Measurements from ENCODE around the gene RAMP1. TPM values are rescaled to one million over a fixed set of nuclear protein-coding genes. Genes with fewer than 3 reads are reported as not detected.
A peak's percentile ranks its signal among the peaks of the same experiment; 100 is the strongest.

RAMP1 gene
- polyA plus RNA-seq, 1 donor: 76.1 TPM

DNA sequence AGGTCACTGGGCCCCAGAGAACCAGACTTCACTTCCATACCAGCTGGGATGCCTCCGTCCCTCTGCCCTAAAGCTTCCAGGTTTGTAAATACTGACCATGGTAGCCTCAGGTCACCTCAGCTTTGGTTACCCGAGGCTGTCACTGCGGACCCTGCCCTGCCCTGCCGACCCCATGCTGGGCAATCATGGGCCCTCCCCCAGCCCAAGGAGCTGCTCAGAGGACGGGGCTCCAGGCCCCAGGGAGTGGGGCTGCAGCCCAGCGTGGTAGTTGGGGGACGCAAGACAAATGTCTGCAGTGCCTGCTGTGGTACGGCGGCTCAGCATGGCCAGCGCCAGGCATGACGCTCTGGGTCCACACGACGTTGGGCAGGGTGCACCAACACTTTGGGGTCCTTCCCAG lies 25.3 kb downstream of the RAMP1 start:
- Histone ChIP-seq H3K9me3 (ENCODE audit: control insufficient read depth, low read depth, low read length) (no peaks in the 10 kb centered on the region), H3K4me3 (ENCODE audit: low read length) (no peak overlapping the region), H3K4me1 (ENCODE audit: control insufficient read depth, insufficient read depth, low read length) (peaks cover 9% of the 10 kb centered on the region), H3K36me3 (ENCODE audit: control insufficient read depth, insufficient read depth, low read length) (peaks cover 23% of the 10 kb centered on the region), H3K27me3 (ENCODE audit: control insufficient read depth, insufficient read depth, low read length) (no peaks in the 10 kb centered on the region), H3K27ac (ENCODE audit: low read length) (peak overlapping the region; percentile 40)
- no peak for DNase-seq
- no CpG with 5 or more reads among the region's 13 CpGs for WGBS (ENCODE audit: insufficient coverage, low lambda C conversion rate)

DNA sequence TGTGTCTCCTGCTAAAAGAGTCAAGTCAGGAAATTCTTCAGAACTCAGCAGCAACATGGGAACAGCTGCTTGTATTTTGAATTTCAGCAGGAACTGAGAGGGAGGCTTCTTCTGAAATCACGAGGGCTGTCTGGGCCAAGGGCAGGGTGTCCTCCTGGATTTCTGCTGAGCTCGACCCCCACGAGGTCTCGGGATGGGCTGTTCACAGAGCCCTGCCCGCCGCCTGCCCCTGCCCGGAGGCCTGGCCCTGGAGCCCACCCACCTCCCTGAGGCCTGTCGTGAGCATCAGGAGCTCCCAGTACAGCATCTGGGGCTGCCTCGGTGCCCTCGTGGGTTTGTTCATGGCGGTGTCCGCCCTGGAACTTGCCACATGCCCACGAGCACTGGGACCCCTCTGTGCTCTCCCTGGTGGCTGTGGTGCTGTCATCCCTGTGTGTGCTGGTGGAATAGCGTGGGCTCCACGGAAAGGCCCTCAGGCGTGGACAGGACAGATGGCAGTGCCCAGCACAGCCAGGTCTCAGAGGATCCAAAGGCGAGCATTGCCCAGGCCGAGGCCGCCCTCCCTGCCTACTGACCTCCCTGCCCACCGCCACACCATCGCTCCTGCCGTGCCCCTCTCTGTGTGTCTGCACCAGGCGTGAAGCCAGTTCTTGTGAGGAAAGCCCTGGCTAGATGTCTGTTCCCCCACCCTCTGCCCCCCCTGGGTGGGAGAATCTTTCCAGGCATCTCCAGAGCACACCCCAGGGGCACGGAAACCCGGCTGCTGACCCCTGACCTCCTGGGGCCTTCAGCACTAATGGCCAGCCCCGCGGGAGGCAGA lies 25.9 kb downstream of the RAMP1 start:
- peaks cover 9% of the 10 kb centered on the region for H3K4me1 ChIP-seq (ENCODE audit: control insufficient read depth, insufficient read depth, low read length)
- peak overlapping the region; percentile 40 for H3K27ac ChIP-seq (ENCODE audit: low read length)
- peaks cover 23% of the 10 kb centered on the region for H3K36me3 ChIP-seq (ENCODE audit: control insufficient read depth, insufficient read depth, low read length)
- no peak overlapping the region for H3K4me3 ChIP-seq (ENCODE audit: low read length)
- no peaks in the 10 kb centered on the region for H3K27me3 ChIP-seq (ENCODE audit: control insufficient read depth, insufficient read depth, low read length)
- no peak for DNase-seq
- no peaks in the 10 kb centered on the region for H3K9me3 ChIP-seq (ENCODE audit: control insufficient read depth, low read depth, low read length)
- WGBS (ENCODE audit: insufficient coverage, low lambda C conversion rate): no CpG with 5 or more reads among the region's 27 CpGs

DNA sequence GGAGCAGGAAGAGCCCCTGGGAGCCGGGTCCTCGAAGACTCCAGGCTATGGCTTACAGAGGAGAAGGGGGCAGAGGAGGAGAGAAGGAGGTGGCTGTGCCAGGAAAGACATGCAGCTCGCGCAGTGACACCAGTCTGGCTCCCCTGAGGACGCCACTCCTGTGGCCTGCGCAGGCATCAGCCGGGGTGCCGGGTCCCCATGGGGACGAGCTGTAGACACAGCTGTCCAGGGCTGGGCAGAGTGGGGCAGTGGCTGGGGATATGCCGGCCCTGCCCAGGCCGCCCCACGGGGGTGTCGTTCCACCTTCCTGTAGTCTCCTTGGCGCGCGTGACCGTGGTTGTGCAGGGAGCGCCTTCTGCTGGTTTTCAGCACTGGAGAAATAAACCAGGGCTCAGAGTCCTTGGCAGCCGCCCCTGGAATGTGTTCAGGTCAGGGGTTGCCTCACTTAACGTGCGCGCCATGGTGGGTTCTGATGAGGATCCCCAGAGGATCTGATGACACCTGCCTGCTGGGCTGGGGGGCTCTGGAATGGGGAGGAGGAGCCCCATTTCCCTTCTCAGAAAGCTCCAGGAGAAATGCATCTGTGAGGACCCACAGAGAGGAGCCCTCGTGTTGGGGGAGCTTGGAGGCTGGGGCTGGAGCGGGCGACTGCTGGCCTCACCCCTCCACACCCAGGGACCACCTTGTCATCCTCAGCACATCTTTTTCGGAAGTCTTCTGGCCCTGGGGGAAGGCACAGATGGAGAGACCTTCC lies 26.7 kb downstream of the RAMP1 start:
- WGBS (ENCODE audit: insufficient coverage, low lambda C conversion rate): no CpG with 5 or more reads among the region's 26 CpGs
- no peaks in the 10 kb centered on the region for H3K9me3 ChIP-seq (ENCODE audit: control insufficient read depth, low read depth, low read length)
- peaks cover 9% of the 10 kb centered on the region for H3K4me1 ChIP-seq (ENCODE audit: control insufficient read depth, insufficient read depth, low read length)
- H3K27ac ChIP-seq (ENCODE audit: low read length): peak overlapping the region; percentile 40
- H3K4me3 ChIP-seq (ENCODE audit: low read length): no peak overlapping the region
- DNase-seq: no peak
- H3K36me3 ChIP-seq (ENCODE audit: control insufficient read depth, insufficient read depth, low read length): peaks cover 22% of the 10 kb centered on the region
- no peaks in the 10 kb centered on the region for H3K27me3 ChIP-seq (ENCODE audit: control insufficient read depth, insufficient read depth, low read length)

DNA sequence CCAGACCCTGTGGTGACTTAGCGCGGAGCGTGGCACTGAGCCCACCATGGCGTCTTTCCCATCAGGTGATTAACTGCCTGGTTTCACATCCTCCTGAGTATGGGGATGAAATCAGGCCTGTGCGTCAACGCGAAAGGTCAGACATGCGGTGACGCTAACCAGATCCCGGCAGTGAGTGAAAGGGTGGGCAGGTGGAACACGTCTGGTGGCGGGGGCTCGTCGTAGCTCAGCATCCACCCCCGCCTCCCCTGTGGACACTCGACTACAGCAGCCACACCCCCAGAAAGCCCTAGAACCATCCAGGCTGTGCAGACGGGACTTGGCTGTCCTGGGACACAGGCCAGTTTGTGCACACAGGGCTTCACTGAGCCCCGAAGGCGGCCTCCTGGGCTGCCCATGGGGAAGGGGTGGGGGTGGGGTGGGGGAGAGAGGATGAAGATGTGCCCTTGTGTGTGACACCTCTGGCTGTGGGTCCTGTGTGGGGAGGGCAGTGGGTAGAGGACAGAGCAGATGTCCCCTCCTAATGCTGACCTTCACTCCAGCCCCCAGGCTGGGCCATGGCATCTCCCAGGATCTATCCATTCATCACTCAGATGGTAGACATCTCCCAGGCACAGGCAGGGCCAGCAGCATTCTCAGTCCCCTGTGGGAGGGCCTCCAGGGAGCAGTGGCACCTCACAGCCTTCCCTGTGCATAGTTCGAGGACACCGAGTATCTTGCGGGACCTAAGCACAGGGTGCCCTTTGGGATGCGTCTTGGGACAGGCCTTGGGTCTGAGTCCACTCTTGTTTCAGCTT lies 27.5 kb downstream of the RAMP1 start:
- WGBS (ENCODE audit: insufficient coverage, low lambda C conversion rate): no CpG with 5 or more reads among the region's 23 CpGs
- Histone ChIP-seq H3K4me3 (ENCODE audit: low read length) (no peak overlapping the region), H3K36me3 (ENCODE audit: control insufficient read depth, insufficient read depth, low read length) (peaks cover 16% of the 10 kb centered on the region), H3K27ac (ENCODE audit: low read length) (peak overlapping the region; percentile 40), H3K27me3 (ENCODE audit: control insufficient read depth, insufficient read depth, low read length) (no peaks in the 10 kb centered on the region), H3K4me1 (ENCODE audit: control insufficient read depth, insufficient read depth, low read length) (peaks cover 9% of the 10 kb centered on the region), H3K9me3 (ENCODE audit: control insufficient read depth, low read depth, low read length) (no peaks in the 10 kb centered on the region)
- DNase-seq: peak; percentile 49 to 54

DNA sequence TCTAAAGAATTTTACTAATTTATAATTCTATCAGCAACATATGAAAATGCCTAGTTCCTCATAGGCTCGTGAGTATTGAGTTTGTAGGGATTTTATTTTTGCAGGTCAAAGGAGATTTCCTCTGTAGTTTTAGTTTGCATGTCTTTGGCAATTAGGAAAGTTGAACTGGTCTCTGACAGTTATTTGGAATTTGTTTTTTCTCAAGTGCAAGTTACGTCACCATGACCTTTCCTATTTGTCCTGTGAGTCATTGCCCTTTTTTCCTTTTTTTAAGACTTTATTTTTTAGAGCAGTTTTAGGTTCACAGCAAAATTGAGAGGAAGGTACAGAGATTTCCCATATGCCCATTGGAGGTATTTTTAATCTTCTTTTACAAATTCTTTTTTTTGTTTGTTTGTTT lies 29.0 kb downstream of the RAMP1 start:
- Histone ChIP-seq H3K27me3 (ENCODE audit: control insufficient read depth, insufficient read depth, low read length) (no peaks in the 10 kb centered on the region), H3K27ac (ENCODE audit: low read length) (no peak overlapping the region), H3K36me3 (ENCODE audit: control insufficient read depth, insufficient read depth, low read length) (peaks cover 13% of the 10 kb centered on the region), H3K4me1 (ENCODE audit: control insufficient read depth, insufficient read depth, low read length) (peaks cover 9% of the 10 kb centered on the region), H3K9me3 (ENCODE audit: control insufficient read depth, low read depth, low read length) (no peaks in the 10 kb centered on the region), H3K4me3 (ENCODE audit: low read length) (no peak overlapping the region)
- DNase-seq: no peak
- WGBS (ENCODE audit: insufficient coverage, low lambda C conversion rate): 40% methylated on average over 1 of the region's 2 CpGs

DNA sequence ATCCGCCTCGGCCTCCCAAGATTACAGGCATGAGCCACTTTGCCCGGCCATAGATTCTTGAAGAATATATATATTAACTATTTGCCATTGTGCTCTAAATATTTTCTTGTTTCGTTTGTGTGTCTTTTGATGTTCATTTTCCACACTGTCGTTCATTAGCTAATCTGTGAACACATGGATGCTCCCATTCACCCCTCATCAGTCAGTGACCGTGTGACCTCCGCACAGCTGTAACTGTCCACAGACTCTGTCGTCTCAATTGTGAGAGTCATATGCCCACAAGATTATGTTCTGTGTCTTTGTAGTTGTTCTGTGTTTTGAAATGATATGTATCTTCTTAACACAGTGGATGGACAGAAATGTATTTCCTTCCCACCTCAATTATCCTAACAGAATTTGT lies 29.6 kb downstream of the RAMP1 start:
- H3K4me1 ChIP-seq (ENCODE audit: control insufficient read depth, insufficient read depth, low read length): peaks cover 9% of the 10 kb centered on the region
- no peaks in the 10 kb centered on the region for H3K9me3 ChIP-seq (ENCODE audit: control insufficient read depth, low read depth, low read length)
- DNase-seq: no peak
- WGBS (ENCODE audit: insufficient coverage, low lambda C conversion rate): 85% methylated on average over 2 of the region's 8 CpGs
- H3K27me3 ChIP-seq (ENCODE audit: control insufficient read depth, insufficient read depth, low read length): no peaks in the 10 kb centered on the region
- H3K4me3 ChIP-seq (ENCODE audit: low read length): no peak overlapping the region
- H3K27ac ChIP-seq (ENCODE audit: low read length): no peak overlapping the region
- peaks cover 13% of the 10 kb centered on the region for H3K36me3 ChIP-seq (ENCODE audit: control insufficient read depth, insufficient read depth, low read length)

DNA sequence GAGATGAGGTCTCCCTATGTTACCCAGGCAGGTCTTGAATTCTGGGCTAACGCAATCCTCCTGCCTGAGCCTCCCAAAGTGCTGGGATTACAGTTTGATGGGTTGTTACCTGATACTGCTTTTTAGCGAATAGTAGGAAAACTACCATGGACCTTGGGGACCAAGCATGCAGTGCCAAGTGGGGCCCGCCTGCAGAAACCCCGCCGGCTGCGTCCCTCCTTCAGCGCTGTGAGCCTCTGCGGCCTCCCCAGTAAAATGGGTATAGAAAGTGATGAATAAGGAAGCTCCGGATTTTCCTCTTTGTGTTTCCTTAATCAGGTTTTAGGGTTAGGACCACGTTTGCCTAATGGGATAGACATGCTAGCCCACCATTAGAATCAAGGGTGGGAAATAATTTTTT lies 30.4 kb downstream of the RAMP1 start:
- peaks cover 10% of the 10 kb centered on the region for H3K36me3 ChIP-seq (ENCODE audit: control insufficient read depth, insufficient read depth, low read length)
- H3K27ac ChIP-seq (ENCODE audit: low read length): no peak overlapping the region
- peaks cover 9% of the 10 kb centered on the region for H3K4me1 ChIP-seq (ENCODE audit: control insufficient read depth, insufficient read depth, low read length)
- no peak overlapping the region for H3K4me3 ChIP-seq (ENCODE audit: low read length)
- no peaks in the 10 kb centered on the region for H3K9me3 ChIP-seq (ENCODE audit: control insufficient read depth, low read depth, low read length)
- DNase-seq: no peak
- no peaks in the 10 kb centered on the region for H3K27me3 ChIP-seq (ENCODE audit: control insufficient read depth, insufficient read depth, low read length)
- no CpG with 5 or more reads among the region's 10 CpGs for WGBS (ENCODE audit: insufficient coverage, low lambda C conversion rate)

DNA sequence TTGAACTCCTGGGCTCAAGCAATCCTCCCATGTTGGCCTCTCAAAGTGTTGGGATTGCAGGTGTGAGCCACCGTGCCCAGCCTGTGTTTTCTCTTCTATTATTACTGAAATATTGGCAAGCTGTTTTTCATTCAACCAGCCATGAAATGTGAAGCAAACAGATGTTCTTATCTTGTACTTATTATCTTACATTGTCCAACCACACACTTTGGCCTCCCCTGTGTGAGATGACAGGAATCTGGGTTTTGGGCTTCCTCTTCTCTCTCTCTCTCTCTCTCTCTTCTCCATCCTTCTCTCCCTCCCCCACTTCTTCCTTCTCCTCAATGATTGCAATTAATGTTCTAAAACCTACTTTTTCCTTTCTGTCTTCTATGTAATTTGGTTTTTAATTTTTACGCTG lies 33.1 kb downstream of the RAMP1 start:
- no peak overlapping the region for H3K27ac ChIP-seq (ENCODE audit: low read length)
- no peaks in the 10 kb centered on the region for H3K9me3 ChIP-seq (ENCODE audit: control insufficient read depth, low read depth, low read length)
- H3K27me3 ChIP-seq (ENCODE audit: control insufficient read depth, insufficient read depth, low read length): no peaks in the 10 kb centered on the region
- peaks cover 9% of the 10 kb centered on the region for H3K36me3 ChIP-seq (ENCODE audit: control insufficient read depth, insufficient read depth, low read length)
- H3K4me1 ChIP-seq (ENCODE audit: control insufficient read depth, insufficient read depth, low read length): no peaks in the 10 kb centered on the region
- 47% methylated on average over 2 of the region's 2 CpGs for WGBS (ENCODE audit: insufficient coverage, low lambda C conversion rate)
- DNase-seq: no peak
- no peak overlapping the region for H3K4me3 ChIP-seq (ENCODE audit: low read length)

DNA sequence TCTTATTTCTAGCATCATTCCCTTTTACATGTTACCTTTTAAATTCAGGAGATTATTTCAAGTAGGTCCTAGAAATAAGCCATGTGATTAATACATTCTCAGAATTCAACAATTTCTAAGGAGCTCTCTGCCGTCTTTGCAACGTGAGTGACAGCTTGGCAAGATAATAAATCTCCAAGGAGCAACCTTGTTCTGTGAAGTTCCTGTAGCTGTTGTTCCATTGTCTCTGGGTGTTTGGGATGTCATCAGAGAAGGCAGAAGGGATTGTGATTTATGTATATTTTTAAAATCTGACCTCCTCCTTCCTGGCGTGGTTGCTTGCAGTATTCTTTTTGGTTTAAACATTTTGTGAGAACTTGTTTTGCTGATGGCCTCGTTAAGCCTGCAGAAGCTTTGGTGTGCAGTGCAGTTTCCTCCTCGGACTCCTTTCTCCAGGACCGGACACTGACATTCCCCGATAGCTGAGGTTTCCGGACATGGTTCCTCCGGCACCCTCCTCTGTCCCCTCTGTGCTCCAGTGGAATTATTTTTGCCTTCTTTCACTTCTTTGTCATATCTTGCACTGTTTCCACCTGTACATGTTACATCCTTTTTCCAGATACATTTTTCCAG lies 33.7 kb downstream of the RAMP1 start:
- 96% methylated on average over 5 of the region's 9 CpGs for WGBS (ENCODE audit: insufficient coverage, low lambda C conversion rate)
- peaks cover 9% of the 10 kb centered on the region for H3K36me3 ChIP-seq (ENCODE audit: control insufficient read depth, insufficient read depth, low read length)
- no peaks in the 10 kb centered on the region for H3K27me3 ChIP-seq (ENCODE audit: control insufficient read depth, insufficient read depth, low read length)
- DNase-seq: no peak
- H3K9me3 ChIP-seq (ENCODE audit: control insufficient read depth, low read depth, low read length): no peaks in the 10 kb centered on the region
- H3K4me3 ChIP-seq (ENCODE audit: low read length): no peak overlapping the region
- no peak overlapping the region for H3K27ac ChIP-seq (ENCODE audit: low read length)
- H3K4me1 ChIP-seq (ENCODE audit: control insufficient read depth, insufficient read depth, low read length): no peaks in the 10 kb centered on the region
